ENCODE results near the gene USP32. TPM values are rescaled to one million over a fixed set of nuclear protein-coding genes. Genes with fewer than 3 reads are reported as not detected.

Gene USP32
- total RNA-seq, 4 donors from 2014 or later, result 29.1 to 74.1 (median 42.5) TPM

DNA sequence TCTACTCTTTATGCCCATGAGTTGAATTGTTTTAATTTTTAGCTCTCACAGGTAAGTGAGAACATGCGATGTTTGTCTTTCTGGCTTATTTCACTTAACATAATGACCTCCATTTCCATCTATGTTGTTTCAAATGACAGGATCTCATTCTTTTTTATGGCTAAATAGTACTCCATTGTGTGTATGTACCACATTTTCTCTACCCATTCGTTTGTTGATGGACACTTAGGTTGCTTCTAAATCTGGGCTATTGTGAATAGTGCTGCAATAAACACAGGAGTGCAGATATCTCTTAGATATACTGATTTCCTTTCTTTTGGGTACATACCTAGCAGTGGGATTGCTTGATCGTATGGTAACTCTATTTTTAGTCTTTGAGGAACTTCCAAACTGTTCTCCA, 261.5 kb downstream of the USP32 start:
- no peak overlapping the region for H3K27ac ChIP-seq
- WGBS, 2 donors, result 68 to 72% methylated on average over 3 of the region's 3 CpGs
- intact Hi-C loops (cut with DNase I), result loop anchor here (10.0 kb wide), 1 partner anchor 304 kb away; no protein-coding TSS in a partner anchor

DNA sequence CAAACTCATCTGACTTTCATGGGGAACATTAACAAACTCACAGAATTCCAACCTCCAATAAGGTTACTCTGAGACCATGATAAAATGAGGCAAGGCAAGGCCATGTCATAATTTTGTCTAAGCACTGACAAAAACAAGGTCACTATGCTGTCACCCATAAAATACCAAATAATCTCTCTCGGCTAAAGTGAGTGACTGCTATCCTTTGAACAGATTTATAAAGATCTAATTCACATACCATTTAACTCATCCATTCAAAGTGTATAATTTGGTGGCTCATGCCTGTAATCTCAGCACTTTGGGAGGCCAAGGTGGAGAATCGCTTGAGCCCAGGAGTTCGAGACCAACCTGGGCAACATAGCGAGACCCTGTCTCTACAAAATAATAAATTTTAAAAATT, 262.8 kb downstream of the USP32 start:
- H3K9me3 ChIP-seq, result no peaks in the 10 kb centered on the region
- intact Hi-C loops (cut with DNase I), result no loop called here
- 89% methylated on average over 4 of the region's 4 CpGs for WGBS, 2 donors

More for the DNA sequence above, 261.5 kb downstream of the USP32 start:
- no peak for TF ChIP-seq POLR2A (IDR thresholded peaks at IDR 0.05)
- TF ChIP-seq, protein P1, sequence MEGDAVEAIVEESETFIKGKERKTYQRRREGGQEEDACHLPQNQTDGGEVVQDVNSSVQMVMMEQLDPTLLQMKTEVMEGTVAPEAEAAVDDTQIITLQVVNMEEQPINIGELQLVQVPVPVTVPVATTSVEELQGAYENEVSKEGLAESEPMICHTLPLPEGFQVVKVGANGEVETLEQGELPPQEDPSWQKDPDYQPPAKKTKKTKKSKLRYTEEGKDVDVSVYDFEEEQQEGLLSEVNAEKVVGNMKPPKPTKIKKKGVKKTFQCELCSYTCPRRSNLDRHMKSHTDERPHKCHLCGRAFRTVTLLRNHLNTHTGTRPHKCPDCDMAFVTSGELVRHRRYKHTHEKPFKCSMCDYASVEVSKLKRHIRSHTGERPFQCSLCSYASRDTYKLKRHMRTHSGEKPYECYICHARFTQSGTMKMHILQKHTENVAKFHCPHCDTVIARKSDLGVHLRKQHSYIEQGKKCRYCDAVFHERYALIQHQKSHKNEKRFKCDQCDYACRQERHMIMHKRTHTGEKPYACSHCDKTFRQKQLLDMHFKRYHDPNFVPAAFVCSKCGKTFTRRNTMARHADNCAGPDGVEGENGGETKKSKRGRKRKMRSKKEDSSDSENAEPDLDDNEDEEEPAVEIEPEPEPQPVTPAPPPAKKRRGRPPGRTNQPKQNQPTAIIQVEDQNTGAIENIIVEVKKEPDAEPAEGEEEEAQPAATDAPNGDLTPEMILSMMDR (IDR thresholded peaks at IDR 0.05), result no peak
- H3K4me3 ChIP-seq, result no peak overlapping the region
- H3K4me1 ChIP-seq, result peaks cover 8 to 22% (median 10%) of the 10 kb centered on the region in 3 donors
- no peak for DNase-seq
- H3K9me3 ChIP-seq, result no peaks in the 10 kb centered on the region
- H3K27me3 ChIP-seq, result peaks cover 0 to 22% (median 0%) of the 10 kb centered on the region in 4 donors
- no peaks in the 10 kb centered on the region for H3K36me3 ChIP-seq

More for the DNA sequence above, 262.8 kb downstream of the USP32 start:
- H3K4me1 ChIP-seq, result peaks cover 0 to 9% (median 3%) of the 10 kb centered on the region in 3 donors
- no peak for DNase-seq
- peaks cover 0 to 22% (median 0%) of the 10 kb centered on the region in 4 donors for H3K27me3 ChIP-seq
- no peak overlapping the region for H3K4me3 ChIP-seq
- H3K27ac ChIP-seq, result no peak overlapping the region
- no peak for TF ChIP-seq POLR2A (IDR thresholded peaks at IDR 0.05)
- TF ChIP-seq, protein P1 (IDR thresholded peaks at IDR 0.05), result no peak
- H3K36me3 ChIP-seq, result no peaks in the 10 kb centered on the region

Small RNA genes lying within 50 kb of the gene (small RNA-seq; reads per million reads assigned to genes)
- 7.0 to 101 (median 37.6) reads per million in 4 donors for gene SCARNA20

Other genes starting within 250 kb of the USP32 start
- 1 to 10 TPM in 2 of 4 donors, under 1 TPM in 1, not detected in 1; 0.45 to 1.3 (median 1.1) TPM for gene CA4, start 242.2 kb downstream of the USP32 start, total RNA-seq
- gene CHCT1, start 30.4 kb upstream of the USP32 start, total RNA-seq, result not detected
- gene APPBP2, start 134.1 kb upstream of the USP32 start, total RNA-seq, result 10 to 100 TPM in 3 of 4 donors, 1 to 10 TPM in 1; 9.7 to 26.3 (median 16.0) TPM
- gene PPM1D, start 208.1 kb upstream of the USP32 start, total RNA-seq, result 10 to 100 TPM in 3 of 4 donors, 1 to 10 TPM in 1; 6.6 to 11.3 (median 10.6) TPM